Measurements from ENCODE around the gene PPP4R3C. TPM values are rescaled to one million over a fixed set of nuclear protein-coding genes. Genes with fewer than 3 reads are reported as not detected.

Gene PPP4R3C
- polyA plus RNA-seq (2012; ENCODE audit: insufficient read length, low read depth): not detected

- TF ChIP-seq POLR2AphosphoS5 (IDR thresholded peaks at IDR 0.05; ENCODE audit: low read depth, low read length) (no peak), FOXP2 (optimal IDR thresholded peaks at IDR 0.05; ENCODE audit: borderline replicate concordance, extremely low read depth, extremely low read length, insufficient read depth) (no peak), SIN3A (IDR thresholded peaks at IDR 0.05; ENCODE audit: borderline replicate concordance, insufficient read depth, low read length) (no peak), REST (IDR thresholded peaks at IDR 0.05; ENCODE audit: insufficient read depth in 1 of 2, low read depth in 2 of 2, low read length in 2 of 2) (no peak), TAF1 (IDR thresholded peaks at IDR 0.05; ENCODE audit: borderline replicate concordance, insufficient read depth, low read length) (no peak)
These were observed at the start of gene PPP4R3C for GRCh38 chrX:27463187-27463586. PPP4R3C (minus strand) TSS chrX:27463341; CDS start chrX:27463296, 45 bp downstream.

- TF ChIP-seq TAF1 (IDR thresholded peaks at IDR 0.05; ENCODE audit: borderline replicate concordance, insufficient read depth, low read length) (no peak), POLR2AphosphoS5 (IDR thresholded peaks at IDR 0.05; ENCODE audit: low read depth, low read length) (no peak)
These were observed 28.3 kb upstream of the PPP4R3C start for GRCh38 chrX:27491397-27491796.

DNA sequence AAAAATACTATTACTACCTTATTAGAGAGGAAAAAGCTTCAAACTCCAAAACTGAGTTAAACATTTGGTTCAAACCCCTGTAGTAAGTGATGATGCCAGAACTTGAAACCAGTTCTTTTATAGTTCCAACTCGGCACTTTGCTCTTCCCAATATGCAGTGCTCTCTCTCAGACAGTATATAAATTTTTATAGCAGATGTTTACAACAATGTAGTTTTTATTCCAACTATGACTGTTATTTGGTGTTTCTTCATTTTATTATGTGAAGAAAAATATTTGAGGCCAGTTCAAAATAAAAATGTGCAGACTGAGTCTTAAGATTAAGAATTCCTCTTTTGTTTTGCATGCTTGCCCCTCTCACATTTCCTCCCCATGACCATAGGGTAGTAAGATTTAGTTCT, 2.9 kb upstream of the PPP4R3C start:
- TF ChIP-seq SIN3A (IDR thresholded peaks at IDR 0.05; ENCODE audit: borderline replicate concordance, insufficient read depth, low read length) (no peak), REST (IDR thresholded peaks at IDR 0.05; ENCODE audit: insufficient read depth in 1 of 2, low read depth in 2 of 2, low read length in 2 of 2) (no peak), POLR2AphosphoS5 (IDR thresholded peaks at IDR 0.05; ENCODE audit: low read depth, low read length) (no peak), TAF1 (IDR thresholded peaks at IDR 0.05; ENCODE audit: borderline replicate concordance, insufficient read depth, low read length) (no peak), FOXP2 (optimal IDR thresholded peaks at IDR 0.05; ENCODE audit: borderline replicate concordance, extremely low read depth, extremely low read length, insufficient read depth) (no peak)

DNA sequence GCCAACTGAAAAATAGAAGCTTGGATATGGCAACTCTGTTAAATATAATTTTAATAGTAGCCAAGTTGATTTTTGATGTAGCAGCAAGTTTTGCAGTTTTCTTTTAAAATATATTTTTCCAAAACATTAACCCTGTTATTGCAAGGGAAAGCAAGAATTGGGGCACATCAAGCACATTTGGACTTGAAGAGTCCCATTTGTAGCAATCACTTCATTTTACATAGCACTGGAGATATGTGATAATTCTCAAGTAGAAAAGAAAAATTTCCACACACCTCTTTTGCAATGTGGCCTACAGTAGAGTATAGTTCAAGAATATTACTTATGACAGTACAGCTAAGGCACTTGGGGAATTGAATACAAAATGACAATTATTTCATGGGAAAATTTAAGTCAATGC, 1.9 kb upstream of the PPP4R3C start:
- no peak for TF ChIP-seq TAF1 (IDR thresholded peaks at IDR 0.05; ENCODE audit: borderline replicate concordance, insufficient read depth, low read length)
- TF ChIP-seq POLR2AphosphoS5 (IDR thresholded peaks at IDR 0.05; ENCODE audit: low read depth, low read length): no peak
- no peak for TF ChIP-seq REST (IDR thresholded peaks at IDR 0.05; ENCODE audit: insufficient read depth in 1 of 2, low read depth in 2 of 2, low read length in 2 of 2)
- no peak for TF ChIP-seq FOXP2 (optimal IDR thresholded peaks at IDR 0.05; ENCODE audit: borderline replicate concordance, extremely low read depth, extremely low read length, insufficient read depth)
- no peak for TF ChIP-seq SIN3A (IDR thresholded peaks at IDR 0.05; ENCODE audit: borderline replicate concordance, insufficient read depth, low read length)

DNA sequence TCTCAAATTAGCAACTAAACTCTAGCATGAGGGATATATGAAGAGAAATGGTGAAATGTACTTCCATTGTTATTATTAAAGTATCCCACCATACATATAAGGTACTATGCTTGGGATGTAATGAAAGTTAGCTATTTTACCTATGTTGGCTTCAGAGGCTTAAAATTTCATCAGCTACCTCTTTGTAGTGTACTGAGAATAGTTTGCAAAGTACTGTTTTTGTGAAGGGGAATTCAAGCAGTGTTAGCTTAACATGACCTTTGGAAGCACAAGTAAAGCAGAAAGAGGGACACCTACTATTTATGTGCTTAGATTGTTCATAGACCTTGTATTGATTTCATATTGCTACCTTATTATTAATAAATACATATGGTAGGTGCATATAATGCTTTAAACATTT, 11.8 kb downstream of the PPP4R3C start:
- no peak for TF ChIP-seq SIN3A (IDR thresholded peaks at IDR 0.05; ENCODE audit: borderline replicate concordance, insufficient read depth, low read length)
- TF ChIP-seq TAF1 (IDR thresholded peaks at IDR 0.05; ENCODE audit: borderline replicate concordance, insufficient read depth, low read length): no peak
- TF ChIP-seq POLR2AphosphoS5 (IDR thresholded peaks at IDR 0.05; ENCODE audit: low read depth, low read length): no peak
- TF ChIP-seq REST (IDR thresholded peaks at IDR 0.05; ENCODE audit: insufficient read depth in 1 of 2, low read depth in 2 of 2, low read length in 2 of 2): no peak
- no peak for TF ChIP-seq FOXP2 (optimal IDR thresholded peaks at IDR 0.05; ENCODE audit: borderline replicate concordance, extremely low read depth, extremely low read length, insufficient read depth)
